Fibroblast of lung (primary cell): ENCODE results near the gene MYPN.

ENCODE experiments used
- CTCF ChIP-seq, 2 donors: IDR thresholded peaks in 1 of 2; conservative IDR thresholded peaks in 1 of 2; 1 replicate in 1 of 2; 2 replicates in 1 of 2; pipeline ENCODE4 v1.5.1; 2011 to 2012; ENCODE audit warnings: low read length in 2 of 2, control low read depth in 1 of 2, inconsistent platforms in 1 of 2, low read depth in 1 of 2, mild to moderate bottlenecking in 1 of 2
- EZH2 ChIP-seq: IDR thresholded peaks from 2 replicates; pipeline ENCODE4 v1.5.1; 2012; ENCODE audit warnings: low read length, control low read depth, mild to moderate bottlenecking; ENCODE audit errors: missing control alignments

- TF ChIP-seq CTCF (conservative IDR thresholded peaks at IDR 0.05 in 1 of 2, IDR thresholded peaks at IDR 0.05 in 1 of 2; ENCODE audit: low read depth in 1 of 2, low read length in 2 of 2) (no peak), EZH2 (no peak)
Measured at GRCh38 chr10:68154211-68154497, 44.9 kb downstream of the MYPN start.
